ENCODE data around the gene GSTM3. TPM values are rescaled to one million over a fixed set of nuclear protein-coding genes. Genes with fewer than 3 reads are reported as not detected.

The GSTM3 gene
- total and polyA plus RNA-seq, 2 of the 13 experiments (the other 11 are each of a cell fraction or from before 2014, with no cell fraction given) = 127 to 142 TPM

GRCh38 chr1:109739738-109740614 is 862 bp downstream of the GSTM3 start (continued):
- no peak for TF ChIP-seq ZNF674 (CRISPR knock-in tag; IDR thresholded peaks at IDR 0.05; ENCODE audit: low read depth)
- no peak for TF ChIP-seq KLF6 (CRISPR knock-in tag; IDR thresholded peaks at IDR 0.05)
- TF ChIP-seq THYN1 (CRISPR knock-in tag; IDR thresholded peaks at IDR 0.05; ENCODE audit: borderline replicate concordance, low read depth) = no peak
- no peak for TF ChIP-seq ZNF232 (CRISPR knock-in tag; IDR thresholded peaks at IDR 0.05; ENCODE audit: borderline replicate concordance)
- TF ChIP-seq POLR2AphosphoS2 (IDR thresholded peaks at IDR 0.05; ENCODE audit: low read depth, low read length) = no peak
- TF ChIP-seq BRD4 (CRISPR knock-in tag; IDR thresholded peaks at IDR 0.05) = no peak
- TF ChIP-seq ZNF484 (CRISPR knock-in tag; IDR thresholded peaks at IDR 0.05; ENCODE audit: borderline replicate concordance, low read depth) = no peak
- no peak for TF ChIP-seq CBFB (CRISPR knock-in tag; IDR thresholded peaks at IDR 0.05)
- TF ChIP-seq MEIS2 (CRISPR knock-in tag; IDR thresholded peaks at IDR 0.05) = no peak
- TF ChIP-seq, protein P1, sequence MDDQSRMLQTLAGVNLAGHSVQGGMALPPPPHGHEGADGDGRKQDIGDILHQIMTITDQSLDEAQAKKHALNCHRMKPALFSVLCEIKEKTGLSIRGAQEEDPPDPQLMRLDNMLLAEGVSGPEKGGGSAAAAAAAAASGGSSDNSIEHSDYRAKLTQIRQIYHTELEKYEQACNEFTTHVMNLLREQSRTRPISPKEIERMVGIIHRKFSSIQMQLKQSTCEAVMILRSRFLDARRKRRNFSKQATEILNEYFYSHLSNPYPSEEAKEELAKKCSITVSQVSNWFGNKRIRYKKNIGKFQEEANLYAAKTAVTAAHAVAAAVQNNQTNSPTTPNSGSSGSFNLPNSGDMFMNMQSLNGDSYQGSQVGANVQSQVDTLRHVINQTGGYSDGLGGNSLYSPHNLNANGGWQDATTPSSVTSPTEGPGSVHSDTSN (CRISPR knock-in tag; IDR thresholded peaks at IDR 0.05; ENCODE audit: borderline replicate concordance) = no peak
- 0 out of 2 replicates have a peak, but pooled peaks have one; percentile 19 for TF ChIP-seq ZNF143 (CRISPR knock-in tag; IDR thresholded peaks at IDR 0.05)
- peak; percentile 95 for TF ChIP-seq DR1 (CRISPR knock-in tag; IDR thresholded peaks at IDR 0.05)
- TF ChIP-seq ZNF713 (CRISPR knock-in tag; IDR thresholded peaks at IDR 0.05) = no peak
- peak; percentile 83 for TF ChIP-seq HNRNPLL (IDR thresholded peaks at IDR 0.05; ENCODE audit: low read depth, low read length, poor library complexity, severe bottlenecking)
- peak; percentile 89 for TF ChIP-seq MAZ (IDR thresholded peaks at IDR 0.05; ENCODE audit: borderline replicate concordance, low read depth, low read length)
- TF ChIP-seq MAZ (CRISPR knock-in tag; IDR thresholded peaks at IDR 0.05; ENCODE audit: low read depth) = peak; percentile 94
- TF ChIP-seq ETV5 (CRISPR knock-in tag; IDR thresholded peaks at IDR 0.05; ENCODE audit: borderline replicate concordance) = no peak
- TF ChIP-seq, protein P2, sequence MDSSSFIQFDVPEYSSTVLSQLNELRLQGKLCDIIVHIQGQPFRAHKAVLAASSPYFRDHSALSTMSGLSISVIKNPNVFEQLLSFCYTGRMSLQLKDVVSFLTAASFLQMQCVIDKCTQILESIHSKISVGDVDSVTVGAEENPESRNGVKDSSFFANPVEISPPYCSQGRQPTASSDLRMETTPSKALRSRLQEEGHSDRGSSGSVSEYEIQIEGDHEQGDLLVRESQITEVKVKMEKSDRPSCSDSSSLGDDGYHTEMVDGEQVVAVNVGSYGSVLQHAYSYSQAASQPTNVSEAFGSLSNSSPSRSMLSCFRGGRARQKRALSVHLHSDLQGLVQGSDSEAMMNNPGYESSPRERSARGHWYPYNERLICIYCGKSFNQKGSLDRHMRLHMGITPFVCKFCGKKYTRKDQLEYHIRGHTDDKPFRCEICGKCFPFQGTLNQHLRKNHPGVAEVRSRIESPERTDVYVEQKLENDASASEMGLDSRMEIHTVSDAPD (CRISPR knock-in tag; IDR thresholded peaks at IDR 0.05) = 0 out of 2 replicates have a peak, but pooled peaks have one; percentile 41
- no peak for TF ChIP-seq ZNF3 (CRISPR knock-in tag; IDR thresholded peaks at IDR 0.05)
- no peak for TF ChIP-seq ZNF275 (CRISPR knock-in tag; IDR thresholded peaks at IDR 0.05; ENCODE audit: borderline replicate concordance)
- TF ChIP-seq ZBTB33 (CRISPR knock-in tag; IDR thresholded peaks at IDR 0.05) = no peak
- no peak for TF ChIP-seq SETDB1 (CRISPR knock-in tag; IDR thresholded peaks at IDR 0.05; ENCODE audit: borderline replicate concordance)

Measured in HepG2 (cell line).